ENCODE results near the gene SGTA.
A peak's percentile ranks its signal among the peaks of the same experiment; 100 is the strongest.

Gene SGTA

GRCh38 chr19:2809387-2810140, 26.5 kb upstream of the SGTA start:
- DNase-seq (ENCODE audit: low spot score) = no peak

- DNase-seq (ENCODE audit: low spot score) = no peak
These were observed 25.3 kb upstream of the SGTA start for GRCh38 chr19:2808129-2808941.

GRCh38 chr19:2807379-2808128, 24.5 kb upstream of the SGTA start:
- DNase-seq (ENCODE audit: low spot score) = no peak

GRCh38 chr19:2806736-2807378, 23.8 kb upstream of the SGTA start:
- DNase-seq (ENCODE audit: low spot score) = no peak

GRCh38 chr19:2805991-2806649, 23.0 kb upstream of the SGTA start:
- DNase-seq (ENCODE audit: low spot score) = peak; percentile 32

GRCh38 chr19:2805261-2805900, 22.3 kb upstream of the SGTA start:
- no peak for DNase-seq (ENCODE audit: low spot score)

GRCh38 chr19:2804156-2805004, 21.3 kb upstream of the SGTA start:
- no peak for DNase-seq (ENCODE audit: low spot score)

- DNase-seq (ENCODE audit: low spot score) = no peak
These were observed 20.5 kb upstream of the SGTA start for GRCh38 chr19:2803486-2804155.

- no peak for DNase-seq (ENCODE audit: low spot score)
These were observed 19.8 kb upstream of the SGTA start for GRCh38 chr19:2802826-2803225.

- no peak for DNase-seq (ENCODE audit: low spot score)
These were observed 17.4 kb upstream of the SGTA start for GRCh38 chr19:2800506-2800905.

GRCh38 chr19:2799273-2800020, 16.4 kb upstream of the SGTA start:
- no peak for DNase-seq (ENCODE audit: low spot score)

- no peak for DNase-seq (ENCODE audit: low spot score)
These were observed 15.7 kb upstream of the SGTA start for GRCh38 chr19:2798733-2799132.

GRCh38 chr19:2798158-2798685, 15.1 kb upstream of the SGTA start:
- no peak for DNase-seq (ENCODE audit: low spot score)

GRCh38 chr19:2797280-2797679, 14.2 kb upstream of the SGTA start:
- no peak for DNase-seq (ENCODE audit: low spot score)

GRCh38 chr19:2796659-2797266, 13.7 kb upstream of the SGTA start:
- DNase-seq (ENCODE audit: low spot score) = no peak

GRCh38 chr19:2795827-2796658, 13.0 kb upstream of the SGTA start:
- DNase-seq (ENCODE audit: low spot score) = no peak

- no peak for DNase-seq (ENCODE audit: low spot score)
These were observed 10.5 kb upstream of the SGTA start for GRCh38 chr19:2793577-2793976.
